ENCODE data around the gene STRAP.
"Not testable (repeated sequence)": the region's sequence is repeated elsewhere in the genome, so short reads cannot be mapped to it uniquely, and the experiment has no call there.

STRAP gene

DNA sequence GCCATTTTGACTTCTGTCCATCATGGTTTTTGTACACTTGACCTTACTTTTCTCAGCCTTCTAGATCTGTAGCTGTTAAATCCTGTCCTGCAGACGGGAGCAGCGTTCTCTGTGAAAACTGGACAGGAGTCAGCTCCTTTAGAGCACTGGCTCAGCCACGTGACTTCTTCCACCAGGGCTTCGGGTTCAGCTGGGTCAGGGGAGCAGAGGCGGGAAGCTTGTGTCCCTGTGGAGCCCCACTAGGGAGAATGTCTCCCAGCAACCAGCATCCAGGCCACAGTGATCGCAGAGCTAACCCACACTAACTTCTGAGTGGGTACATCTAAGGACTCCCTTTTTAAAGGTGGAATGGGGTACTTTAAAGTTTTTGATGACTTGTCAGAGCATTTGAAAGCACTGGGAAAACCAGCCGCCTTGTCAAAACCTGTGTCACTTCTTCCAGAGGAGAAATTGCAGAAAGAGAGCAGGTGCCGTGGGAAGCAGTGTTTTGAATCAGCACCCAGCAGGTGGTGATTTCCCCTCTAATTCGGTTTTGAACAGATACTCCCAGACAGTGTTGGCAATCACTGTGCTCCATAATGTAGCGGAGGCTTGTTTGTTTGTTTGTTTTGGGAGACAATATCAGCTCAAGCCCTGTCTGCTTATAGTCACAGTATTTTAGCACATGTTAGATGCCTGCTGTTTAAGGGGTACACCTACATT is 46.8 kb downstream of the STRAP start:
- DNase-seq = no peak

DNA sequence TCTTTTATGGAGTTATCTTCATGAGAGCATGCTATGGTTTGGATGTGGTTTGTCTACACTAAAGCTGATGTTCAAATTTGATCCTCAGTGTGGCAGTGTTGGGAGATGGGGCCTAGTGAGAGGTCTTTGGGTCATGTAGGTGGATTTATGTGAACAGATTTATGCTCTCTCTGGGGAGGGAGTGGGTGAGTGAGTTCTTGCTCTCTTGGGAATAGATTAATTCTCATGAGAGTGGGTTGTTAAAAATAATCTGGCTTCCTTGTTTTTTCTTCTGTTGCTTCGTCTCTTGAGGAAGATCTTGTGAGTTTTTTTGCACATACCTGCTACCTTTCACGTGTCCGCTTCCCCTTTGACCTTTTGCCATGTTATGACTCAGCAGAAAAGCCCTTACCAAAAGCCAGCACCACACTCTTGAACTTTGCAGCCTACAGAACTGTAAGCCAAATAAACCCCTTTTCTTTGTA is 49.4 kb downstream of the STRAP start:
- no peak for DNase-seq

GRCh38 chr12:15932327-15932726 is 50.1 kb downstream of the STRAP start:
- no peak for DNase-seq

DNA sequence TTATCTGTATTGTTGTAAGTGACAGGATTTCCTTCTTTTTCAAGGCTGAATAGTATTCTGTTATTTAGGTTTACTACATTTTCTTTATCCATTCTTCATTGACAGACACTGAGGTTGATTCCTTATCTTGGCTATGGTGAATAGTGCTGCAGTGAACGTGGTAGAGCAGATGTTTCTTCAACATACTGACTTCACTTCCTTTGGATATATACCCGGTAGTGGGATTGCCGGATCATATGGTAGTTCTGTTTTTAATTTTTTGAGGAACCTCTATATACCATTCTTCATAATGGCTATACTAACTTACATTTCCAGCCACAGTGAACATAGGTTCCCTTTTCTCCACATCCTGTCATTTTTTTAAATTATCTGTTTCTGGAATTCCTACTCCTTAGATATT is 50.8 kb downstream of the STRAP start:
- no peak for DNase-seq

GRCh38 chr12:15933751-15934150 is 51.6 kb downstream of the STRAP start:
- no peak for DNase-seq

- DNase-seq = no peak
Observed at GRCh38 chr12:15936751-15937150, 54.6 kb downstream of the STRAP start.

GRCh38 chr12:15937902-15938301 is 55.7 kb downstream of the STRAP start:
- DNase-seq = no peak

DNA sequence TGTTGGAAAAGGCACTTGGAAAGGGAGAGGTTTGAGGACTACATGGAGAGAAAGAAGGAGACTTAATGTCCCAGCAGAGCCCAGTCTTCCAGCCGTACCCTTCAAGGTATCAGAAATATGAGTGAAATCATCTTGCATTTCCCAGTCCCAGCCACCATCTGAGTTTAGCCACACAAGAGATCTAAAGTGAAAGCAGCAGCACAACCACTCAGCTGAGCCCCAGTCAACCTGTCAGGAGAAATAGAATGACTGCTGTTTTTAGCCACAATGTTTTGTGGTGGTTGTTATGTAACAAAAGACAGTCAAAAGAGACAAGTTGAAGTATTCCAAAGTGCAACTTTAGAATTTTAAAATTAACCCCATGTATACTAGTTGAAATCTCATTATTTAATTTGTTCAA is 56.9 kb downstream of the STRAP start:
- DNase-seq = no peak

GRCh38 chr12:15942475-15942874 is 60.3 kb downstream of the STRAP start:
- no peak for DNase-seq

DNA sequence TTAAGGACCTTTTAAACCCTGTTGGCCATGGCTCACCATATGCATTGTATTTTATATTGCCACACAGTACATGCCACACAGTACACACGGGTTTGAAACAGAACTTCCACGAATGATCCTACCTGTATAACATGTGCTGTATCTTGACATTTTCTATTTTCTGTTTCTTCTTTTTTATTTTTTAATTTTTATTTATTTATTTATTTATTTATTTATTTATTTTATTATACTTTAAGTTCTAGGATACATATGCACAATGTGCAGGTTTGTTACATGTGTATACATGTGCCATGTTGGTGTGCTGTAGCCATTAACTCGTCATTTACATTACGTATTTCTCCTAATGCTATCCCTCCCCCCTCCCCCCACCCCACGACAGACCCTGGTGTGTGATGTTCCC is 61.3 kb downstream of the STRAP start:
- DNase-seq = not testable (repeated sequence)

DNA sequence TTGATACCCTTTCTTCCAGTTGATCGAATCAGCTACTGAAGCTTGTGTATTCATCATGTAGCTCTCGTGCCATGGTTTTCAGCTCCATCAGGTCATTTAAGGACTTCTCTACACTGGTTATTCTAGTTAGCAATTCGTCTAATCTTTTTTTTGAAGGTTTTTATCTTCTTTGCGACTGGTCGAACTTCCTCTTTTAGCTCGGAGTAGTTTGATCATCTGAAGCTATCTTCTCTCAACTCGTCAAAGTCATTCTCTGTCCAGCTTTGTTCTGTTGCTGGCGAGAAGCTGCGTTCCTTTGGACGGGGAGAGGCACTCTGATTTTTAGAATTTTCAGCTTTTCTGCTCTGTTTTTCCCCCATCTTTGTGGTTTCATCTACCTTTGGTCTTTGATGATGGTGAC is 66.3 kb downstream of the STRAP start:
- not testable (repeated sequence) for DNase-seq

Data from cerebellar nuclear complex (tissue), 1 donor.